Smooth muscle cell (in vitro differentiated cells): ENCODE results near the gene S100B. TPM values are rescaled to one million over a fixed set of nuclear protein-coding genes. Genes with fewer than 3 reads are reported as not detected.
"Not testable (repeated sequence)": the region's sequence is repeated elsewhere in the genome, so short reads cannot be mapped to it uniquely, and the experiment has no call there.

Experiments used
- DNase-seq: peaks from one replicate; lab custom pipeline; 2025; ENCODE audit not compliant: unreplicated experiment; lab: John Stamatoyannopoulos, UW
- H2AFZ ChIP-seq: fragments of 200-600 bp; sonication (generic); 2 replicates; pipeline ENCODE4 v1.6.0; 2016; ENCODE audit warnings: antibody characterized with exemption, low read depth, mild to moderate bottlenecking
- H3F3A ChIP-seq: fragments of 200-600 bp; sonication (generic); 2 replicates; pipeline ENCODE4 v1.6.0; 2017; ENCODE audit warnings: antibody characterized with exemption, low read depth
- H3K27ac ChIP-seq: fragments of 200-600 bp; sonication (generic); 2 replicates; pipeline ENCODE4 v1.5.1; 2016; ENCODE audit warnings: low read depth, mild to moderate bottlenecking
- H3K27me3 ChIP-seq: fragments of 200-600 bp; sonication (generic); 2 replicates; pipeline ENCODE4 v1.6.1; 2016; ENCODE audit warnings: low read depth, mild to moderate bottlenecking
- H3K36me3 ChIP-seq: fragments of 200-600 bp; sonication (generic); 2 replicates; pipeline ENCODE4 v1.5.1; 2016; ENCODE audit warnings: low read depth
- H3K4me1 ChIP-seq: fragments of 200-600 bp; sonication (generic); 2 replicates; pipeline ENCODE4 v1.5.1; 2016; ENCODE audit warnings: low read depth
- H3K4me2 ChIP-seq: fragments of 200-600 bp; sonication (generic); 2 replicates; pipeline ENCODE4 v1.6.0; 2016; ENCODE audit warnings: mild to moderate bottlenecking
- H3K4me3 ChIP-seq: fragments of 200-600 bp; sonication (generic); 2 replicates; pipeline ENCODE4 v1.5.1; 2016; ENCODE audit warnings: mild to moderate bottlenecking
- H3K79me2 ChIP-seq: fragments of 200-600 bp; sonication (generic); 2 replicates; pipeline ENCODE4 v1.6.0; 2016; ENCODE audit warnings: low read depth, mild to moderate bottlenecking
- H3K9ac ChIP-seq: fragments of 200-600 bp; sonication (generic); 2 replicates; pipeline ENCODE4 v1.6.0; 2016; ENCODE audit warnings: low read depth
- H3K9me3 ChIP-seq: fragments of 200-600 bp; sonication (generic); replicated peaks from 2 replicates; pipeline ENCODE4 v1.5.1; 2016; ENCODE audit warnings: low read depth
- H4K20me1 ChIP-seq: fragments of 200-600 bp; sonication (generic); 2 replicates; pipeline ENCODE4 v1.6.0; 2016; ENCODE audit warnings: low read depth
- CTCF ChIP-seq: fragments of 200-600 bp; sonication (generic); IDR thresholded peaks from 2 replicates; pipeline ENCODE4 v1.5.1; 2017; ENCODE audit warnings: borderline replicate concordance, mild to moderate bottlenecking, antibody characterized with exemption; ENCODE audit not compliant: insufficient read depth, poor library complexity, severe bottlenecking
- WGBS: methylation state at CpG from one replicate; pipeline ENCODE4 v1.1.7; 2016; ENCODE audit warnings: low lambda C conversion rate; 5-methylcytosine and 5-hydroxymethylcytosine counted together
- polyA plus RNA-seq: library from polyadenylated mRNA; unstranded; fragments of >200 nt; fragmentation: Nextera tagmentation; extraction: Ambion mirVana; gene quantifications from 2 replicates; pipeline ENCODE4 v1.2.1, GENCODE V29; 2016
- total RNA-seq: library from RNA; depleted of rRNA; stranded (reverse); fragments of >200 nt; gene quantifications from 2 replicates; pipeline ENCODE4 v1.2.3, GENCODE V29; 2014

S100B gene
- total and polyA plus RNA-seq, 2 experiments from 2014 or later: not detected

GRCh38 chr21:46581780-46582307 is 23.0 kb downstream of the S100B start:
- TF ChIP-seq CTCF: no peak
- H3F3A ChIP-seq: no peaks in the 10 kb centered on the region
- H3K27me3 ChIP-seq: no peaks in the 10 kb centered on the region
- no peak for DNase-seq
- no peak overlapping the region for H3K27ac ChIP-seq
- 96% methylated on average over 5 of the region's 5 CpGs for WGBS
- H4K20me1 ChIP-seq: no peaks in the 10 kb centered on the region
- no peak overlapping the region for H3K4me2 ChIP-seq
- no peak overlapping the region for H3K4me3 ChIP-seq
- peaks cover 17% of the 10 kb centered on the region for H3K9me3 ChIP-seq
- H2AFZ ChIP-seq: no peak overlapping the region
- H3K9ac ChIP-seq: no peak overlapping the region
- H3K36me3 ChIP-seq: peaks cover 15% of the 10 kb centered on the region
- H3K79me2 ChIP-seq: no peaks in the 10 kb centered on the region
- H3K4me1 ChIP-seq: no peaks in the 10 kb centered on the region

- not testable (repeated sequence) for H3K9ac ChIP-seq, H3K27me3 ChIP-seq, H4K20me1 ChIP-seq, H3K4me2 ChIP-seq, H3F3A ChIP-seq, DNase-seq, H3K4me1 ChIP-seq, H3K79me2 ChIP-seq, H2AFZ ChIP-seq, H3K4me3 ChIP-seq, H3K27ac ChIP-seq
- 97% methylated on average over 2 of the region's 2 CpGs for WGBS
- H3K9me3 ChIP-seq: peaks cover 17% of the 10 kb centered on the region
- H3K36me3 ChIP-seq: peaks cover 15% of the 10 kb centered on the region
Observed at GRCh38 chr21:46579394-46579793, 25.5 kb downstream of the S100B start.

DNA sequence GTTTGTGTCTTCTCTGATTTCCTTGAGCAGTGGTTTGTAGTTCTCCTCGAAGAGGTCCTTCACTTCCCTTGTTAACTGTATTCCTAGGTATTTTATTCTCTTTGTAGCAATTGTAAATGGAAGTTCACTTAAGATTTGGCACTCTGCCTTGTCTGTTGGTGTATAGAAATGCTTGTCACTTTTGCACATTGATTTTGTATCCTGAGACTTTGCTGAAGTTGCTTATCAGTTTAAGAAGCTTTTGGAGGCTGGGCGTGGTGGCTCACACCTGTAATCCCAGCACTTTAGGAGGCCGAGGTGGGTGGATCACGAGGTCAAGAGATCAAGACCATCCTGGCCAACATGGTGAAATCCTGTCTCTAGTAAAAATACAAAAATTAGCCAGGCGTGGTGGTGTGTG is 27.1 kb downstream of the S100B start:
- Histone ChIP-seq H3K9me3 (peaks cover 16% of the 10 kb centered on the region), H3K36me3 (peaks cover 19% of the 10 kb centered on the region)
- not testable (repeated sequence) for H3K4me1 ChIP-seq, DNase-seq, H3K4me2 ChIP-seq, H3K27ac ChIP-seq, H3K27me3 ChIP-seq, H3F3A ChIP-seq, H3K4me3 ChIP-seq, H4K20me1 ChIP-seq, H2AFZ ChIP-seq, H3K9ac ChIP-seq, H3K79me2 ChIP-seq
- WGBS: 96% methylated on average over 5 of the region's 5 CpGs

DNA sequence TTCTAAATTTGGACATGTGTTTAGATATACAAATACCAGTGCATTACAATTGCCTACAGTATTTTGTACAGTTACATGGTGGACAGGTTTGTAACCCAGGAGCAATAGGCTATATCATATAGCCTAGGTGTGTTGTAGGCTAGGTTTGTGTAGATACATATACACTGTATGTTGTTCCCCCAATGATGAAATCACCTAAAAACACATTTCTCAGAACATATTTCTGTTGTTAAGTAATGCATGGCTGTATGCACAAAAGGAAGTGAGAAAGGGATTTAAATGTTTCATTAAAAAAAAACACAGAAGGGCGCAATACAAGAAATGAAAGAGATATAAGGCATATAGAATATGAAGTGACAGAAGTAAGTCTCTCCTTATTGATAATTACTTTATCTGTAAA is 32.0 kb downstream of the S100B start:
- Histone ChIP-seq H3K27ac (no peak overlapping the region), H3F3A (no peaks in the 10 kb centered on the region), H4K20me1 (no peaks in the 10 kb centered on the region), H3K9me3 (no peaks in the 10 kb centered on the region), H3K4me2 (no peak overlapping the region), H3K4me3 (no peak overlapping the region), H3K27me3 (no peaks in the 10 kb centered on the region), H3K9ac (no peak overlapping the region), H3K4me1 (no peaks in the 10 kb centered on the region), H2AFZ (no peak overlapping the region), H3K79me2 (no peaks in the 10 kb centered on the region), H3K36me3 (peaks cover 20% of the 10 kb centered on the region)
- no peak for DNase-seq
- WGBS: 100% methylated on average over 1 of the region's 1 CpG
- no peak for TF ChIP-seq CTCF

GRCh38 chr21:46570631-46571030 is 34.3 kb downstream of the S100B start:
- Histone ChIP-seq H3K79me2 (no peaks in the 10 kb centered on the region), H4K20me1 (no peaks in the 10 kb centered on the region), H2AFZ (no peak overlapping the region), H3K36me3 (peaks cover 27% of the 10 kb centered on the region), H3K27ac (no peak overlapping the region), H3K4me1 (no peaks in the 10 kb centered on the region), H3K9ac (no peak overlapping the region), H3K27me3 (no peaks in the 10 kb centered on the region), H3F3A (no peaks in the 10 kb centered on the region), H3K4me3 (no peak overlapping the region), H3K4me2 (no peak overlapping the region), H3K9me3 (no peaks in the 10 kb centered on the region)
- DNase-seq: no peak
- TF ChIP-seq CTCF: no peak
